Muscle layer of duodenum (tissue), 2 donors: ENCODE results near the gene ZSCAN5A.
"Not testable (repeated sequence)": the region's sequence is repeated elsewhere in the genome, so short reads cannot be mapped to it uniquely, and the experiment has no call there.

Source experiments
- H3K27ac ChIP-seq: one replicate; pipeline ENCODE4 v1.7.0; 2013; ENCODE audit warnings: mild to moderate bottlenecking, low read length
- H3K27me3 ChIP-seq: one replicate; pipeline ENCODE4 v1.7.0; 2013; ENCODE audit warnings: low read depth, mild to moderate bottlenecking, control low read depth, low read length
- H3K36me3 ChIP-seq, 2 donors: one replicate each; pipeline ENCODE4 v1.7.0; 2013; ENCODE audit warnings: low read length in 2 of 2, control low read depth in 1 of 2, mild to moderate bottlenecking in 1 of 2; ENCODE audit not compliant: insufficient read depth in 2 of 2, control insufficient read depth in 1 of 2
- H3K4me1 ChIP-seq, 2 donors: one replicate each; pipeline ENCODE4 v1.7.0; 2013; ENCODE audit warnings: low read length in 2 of 2, mild to moderate bottlenecking in 2 of 2, control low read depth in 1 of 2, moderate library complexity in 1 of 2; ENCODE audit not compliant: insufficient read depth in 2 of 2, control insufficient read depth in 1 of 2
- H3K4me3 ChIP-seq, 2 donors: one replicate each; pipeline ENCODE4 v1.7.0; 2013; ENCODE audit warnings: low read length in 2 of 2, low read depth in 1 of 2, mild to moderate bottlenecking in 1 of 2
- H3K9me3 ChIP-seq, 2 donors: one replicate each; pipeline ENCODE4 v1.7.0; 2013; ENCODE audit warnings: low read length in 2 of 2, control low read depth in 1 of 2, mild to moderate bottlenecking in 1 of 2; ENCODE audit not compliant: control insufficient read depth in 1 of 2
- donor health status: healthy.

Gene ZSCAN5A

DNA sequence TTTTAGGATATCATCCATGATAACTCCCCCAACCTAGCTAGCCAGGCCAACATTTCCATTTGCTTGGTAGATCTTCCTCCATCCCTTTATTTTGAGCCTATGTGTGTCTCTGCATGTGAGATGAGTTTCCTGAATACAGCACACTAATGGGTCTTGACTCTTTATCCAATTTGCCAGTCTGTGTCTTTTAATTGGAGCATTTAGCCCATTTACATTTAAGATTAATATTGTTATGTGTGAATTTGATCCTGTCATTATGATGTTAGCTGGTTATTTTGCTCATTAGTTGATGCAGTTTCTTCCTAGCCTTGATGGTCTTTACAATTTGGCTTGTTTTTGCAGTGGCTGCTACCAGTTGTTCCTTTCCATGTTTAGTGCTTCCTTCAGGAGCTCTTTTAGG is 20.7 kb upstream of the ZSCAN5A start:
- H3K27ac ChIP-seq, H3K36me3 ChIP-seq, H3K9me3 ChIP-seq, H3K4me1 ChIP-seq, H3K27me3 ChIP-seq, H3K4me3 ChIP-seq: not testable (repeated sequence)

DNA sequence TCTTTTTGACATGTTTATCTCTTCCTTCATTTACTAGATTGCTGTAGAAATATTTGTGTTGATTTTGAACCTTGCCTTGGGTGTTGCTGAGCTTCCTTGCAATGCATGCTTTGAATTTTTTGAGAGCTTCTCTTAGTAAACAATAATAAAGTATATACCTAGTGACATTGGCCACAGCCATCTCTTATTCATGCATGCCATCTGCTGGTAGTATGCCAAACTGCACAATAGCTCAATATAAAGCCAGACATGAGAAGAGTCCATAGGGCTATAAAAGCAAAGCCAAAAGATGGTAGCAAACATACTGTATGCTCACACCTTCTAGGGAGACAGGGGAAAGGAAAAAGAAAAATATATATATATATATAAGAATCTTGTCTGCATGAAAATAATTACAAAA is 18.9 kb upstream of the ZSCAN5A start:
- Histone ChIP-seq H3K9me3 (peaks cover 0 to 9% of the 10 kb centered on the region in 2 donors), H3K4me1 (no peaks in the 10 kb centered on the region), H3K27me3 (no peaks in the 10 kb centered on the region), H3K27ac (no peak overlapping the region), H3K36me3 (no peaks in the 10 kb centered on the region), H3K4me3 (no peak overlapping the region)

DNA sequence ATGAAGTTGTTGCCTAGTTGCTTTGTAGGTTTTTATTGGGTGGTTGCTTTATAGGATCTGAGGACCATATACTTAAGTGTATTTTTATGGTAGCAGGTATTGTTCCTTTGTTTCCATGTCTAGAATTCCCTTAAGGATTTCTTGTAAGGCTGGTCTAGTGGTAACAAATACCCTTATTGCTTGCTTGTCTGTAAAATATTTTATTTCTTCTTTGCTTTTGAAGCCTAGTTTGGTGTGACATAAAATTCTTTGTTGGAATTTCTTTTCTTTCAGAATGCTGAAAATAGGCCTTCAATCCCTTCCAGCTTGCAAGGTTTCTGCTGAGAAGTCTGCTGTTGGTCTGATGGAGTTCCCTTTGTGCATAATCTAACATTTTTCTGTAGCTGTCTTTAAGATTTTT is 18.1 kb upstream of the ZSCAN5A start:
- no peak overlapping the region for H3K4me3 ChIP-seq
- H3K27ac ChIP-seq, result no peak overlapping the region
- H3K4me1 ChIP-seq, result no peaks in the 10 kb centered on the region
- H3K9me3 ChIP-seq, result peaks cover 0 to 9% of the 10 kb centered on the region in 2 donors
- H3K27me3 ChIP-seq, result no peaks in the 10 kb centered on the region
- H3K36me3 ChIP-seq, result no peaks in the 10 kb centered on the region

DNA sequence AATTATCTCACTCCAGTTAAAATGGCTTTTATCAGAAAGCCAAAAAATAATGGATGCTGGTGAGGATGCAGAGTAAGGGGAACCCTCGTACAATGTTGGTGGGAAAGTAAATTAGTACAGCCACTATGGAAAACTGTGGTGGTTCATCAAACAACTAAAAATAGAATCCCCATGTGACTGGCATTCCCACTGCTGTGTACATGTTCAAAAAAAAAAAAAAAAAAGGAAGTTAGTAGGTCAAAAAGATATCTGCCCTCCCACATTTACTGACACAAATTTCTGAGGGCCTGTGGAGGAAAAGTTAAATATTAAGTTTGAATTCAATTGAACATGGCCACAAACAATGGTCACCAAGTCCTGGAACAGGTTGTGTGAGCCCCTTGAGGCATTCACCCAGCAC is 9.8 kb upstream of the ZSCAN5A start:
- no peaks in the 10 kb centered on the region for H3K9me3 ChIP-seq
- no peaks in the 10 kb centered on the region for H3K36me3 ChIP-seq
- no peak overlapping the region for H3K27ac ChIP-seq
- no peaks in the 10 kb centered on the region for H3K27me3 ChIP-seq
- no peaks in the 10 kb centered on the region for H3K4me1 ChIP-seq
- no peak overlapping the region for H3K4me3 ChIP-seq

DNA sequence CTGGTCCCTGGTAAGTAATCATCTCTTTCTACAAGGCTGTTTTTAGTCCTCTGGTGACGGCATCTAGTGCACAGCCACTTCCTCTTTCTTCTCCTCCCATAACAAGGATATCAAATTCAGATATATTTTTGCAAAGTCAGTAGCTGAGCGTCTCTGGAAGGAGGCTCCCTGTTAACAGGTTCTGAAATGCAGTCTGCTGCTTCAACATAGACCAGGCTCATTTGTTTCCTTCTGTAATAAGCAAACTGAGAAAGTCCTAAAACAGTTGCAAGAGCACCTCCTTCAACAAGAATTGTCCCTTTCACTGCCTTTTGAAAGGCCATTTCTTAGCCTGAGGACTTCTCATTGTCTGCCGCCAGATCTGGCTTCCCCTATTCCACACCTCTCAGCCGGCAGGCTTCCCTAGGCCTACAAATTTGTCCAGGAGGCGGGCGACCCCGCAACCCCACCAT is 7.4 kb upstream of the ZSCAN5A start:
- H3K36me3 ChIP-seq, result no peaks in the 10 kb centered on the region
- H3K27me3 ChIP-seq, result no peaks in the 10 kb centered on the region
- peak overlapping the region; percentile 39 for H3K27ac ChIP-seq
- H3K4me3 ChIP-seq, result no peak overlapping the region
- H3K4me1 ChIP-seq, result no peaks in the 10 kb centered on the region
- H3K9me3 ChIP-seq, result no peaks in the 10 kb centered on the region

DNA sequence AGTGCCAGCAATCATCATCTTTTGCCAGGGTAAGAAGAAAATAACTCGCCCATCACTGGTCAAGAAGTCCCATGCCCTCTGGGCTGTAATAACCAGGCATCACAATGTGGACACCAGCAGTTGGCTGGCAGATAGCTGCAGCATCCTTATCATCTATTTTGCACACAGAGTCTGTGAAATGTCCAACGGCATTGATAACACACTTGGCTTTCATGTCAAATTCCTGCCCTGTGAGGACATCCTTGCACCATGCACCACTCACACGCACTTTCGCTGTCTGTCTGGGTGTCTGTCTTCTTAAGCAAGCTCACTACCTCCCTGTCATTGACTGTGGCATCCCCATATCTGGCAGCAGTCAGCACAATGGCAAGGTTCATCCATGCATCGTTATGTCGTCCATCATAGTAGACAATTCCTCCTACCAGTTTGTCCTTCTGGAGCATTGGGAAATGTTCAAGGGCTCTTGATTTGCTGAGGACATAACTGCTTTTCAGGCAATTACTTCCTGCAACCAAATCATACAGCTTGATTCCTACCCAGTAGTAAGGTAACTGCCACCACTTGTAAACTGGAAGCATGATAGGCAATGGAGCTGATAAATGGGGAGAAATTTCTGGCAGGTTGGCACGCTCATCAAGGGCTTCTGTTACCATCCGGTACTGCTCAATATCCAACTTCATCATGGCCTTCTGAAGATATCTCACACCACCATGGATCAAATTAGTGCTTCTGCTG is 6.8 kb upstream of the ZSCAN5A start:
- Histone ChIP-seq H3K4me1 (no peaks in the 10 kb centered on the region), H3K4me3 (no peak overlapping the region), H3K27me3 (no peaks in the 10 kb centered on the region), H3K36me3 (no peaks in the 10 kb centered on the region), H3K27ac (no peak overlapping the region), H3K9me3 (no peaks in the 10 kb centered on the region)

DNA sequence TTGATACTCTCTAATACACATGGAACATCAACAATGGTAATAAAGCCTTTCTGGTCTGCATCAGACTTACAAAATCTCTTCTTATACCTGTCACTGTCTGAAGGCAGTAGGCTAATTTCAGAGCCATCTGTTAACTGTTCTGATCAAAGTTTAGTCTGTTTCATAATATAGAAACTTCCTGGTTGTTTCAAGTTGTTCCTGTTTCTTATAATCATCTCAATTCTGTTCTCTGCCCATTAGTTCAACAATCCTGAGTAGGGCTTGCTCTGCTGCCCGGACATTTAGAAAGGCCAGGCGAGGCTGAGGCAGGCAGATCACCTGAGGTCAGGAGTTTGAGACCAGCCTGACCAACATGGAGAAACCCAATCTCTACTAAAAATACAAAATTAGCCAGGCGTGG is 5.4 kb upstream of the ZSCAN5A start:
- no peak overlapping the region for H3K27ac ChIP-seq
- H3K36me3 ChIP-seq, result no peaks in the 10 kb centered on the region

DNA sequence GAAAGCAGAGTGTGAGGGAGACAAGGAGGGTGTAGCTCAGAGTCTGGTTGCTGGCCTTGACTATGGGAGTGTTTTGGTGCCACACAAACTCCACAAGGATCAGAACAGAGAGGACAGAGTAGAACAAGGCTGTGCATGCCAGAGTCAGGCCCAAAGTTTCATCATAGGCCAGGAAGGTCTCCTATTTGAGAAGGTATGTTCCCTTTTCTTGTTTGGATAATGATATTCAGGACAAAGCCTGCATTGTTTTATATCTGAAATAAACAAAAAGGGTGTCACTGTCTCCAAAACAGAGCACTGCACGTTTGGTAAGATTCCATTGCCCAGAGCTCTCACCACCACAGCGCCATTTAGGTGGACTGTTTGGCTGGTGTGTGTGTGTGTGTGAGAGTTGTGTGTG is 3.1 kb upstream of the ZSCAN5A start:
- H3K27me3 ChIP-seq, result no peaks in the 10 kb centered on the region
- no peak overlapping the region for H3K27ac ChIP-seq
- no peaks in the 10 kb centered on the region for H3K9me3 ChIP-seq
- peaks cover 6 to 16% of the 10 kb centered on the region in 2 donors for H3K4me1 ChIP-seq
- no peak overlapping the region for H3K4me3 ChIP-seq
- peaks cover 0 to 5% of the 10 kb centered on the region in 2 donors for H3K36me3 ChIP-seq

More for the DNA sequence above, 5.4 kb upstream of the ZSCAN5A start:
- Histone ChIP-seq H3K27me3 (no peaks in the 10 kb centered on the region), H3K4me3 (no peak overlapping the region), H3K9me3 (no peaks in the 10 kb centered on the region), H3K4me1 (peaks cover 0 to 5% of the 10 kb centered on the region in 2 donors)

DNA sequence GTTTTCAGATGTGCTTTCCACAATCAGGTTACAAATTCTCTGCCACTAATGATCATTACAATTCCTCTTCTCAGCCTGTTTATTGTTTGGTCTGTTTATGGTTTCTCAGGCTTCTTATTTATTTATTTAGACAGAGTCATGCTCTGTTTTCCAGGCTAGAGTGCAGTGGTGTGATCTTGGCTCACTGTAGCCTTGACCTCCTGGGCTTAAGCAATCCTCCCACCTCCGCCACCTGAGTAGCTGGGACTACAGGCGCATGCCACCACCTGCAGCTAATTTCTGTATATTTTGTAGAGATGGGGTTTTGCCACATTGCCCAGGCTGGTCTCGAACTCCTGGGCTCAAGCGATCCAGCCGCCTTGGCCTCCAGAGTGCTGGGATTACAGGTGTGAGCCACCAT is 2.1 kb upstream of the ZSCAN5A start:
- Histone ChIP-seq H3K36me3 (peaks cover 0 to 5% of the 10 kb centered on the region in 2 donors), H3K27me3 (no peaks in the 10 kb centered on the region), H3K9me3 (no peaks in the 10 kb centered on the region), H3K4me1 (peaks cover 6 to 17% of the 10 kb centered on the region in 2 donors), H3K27ac (no peak overlapping the region), H3K4me3 (no peak overlapping the region)

DNA sequence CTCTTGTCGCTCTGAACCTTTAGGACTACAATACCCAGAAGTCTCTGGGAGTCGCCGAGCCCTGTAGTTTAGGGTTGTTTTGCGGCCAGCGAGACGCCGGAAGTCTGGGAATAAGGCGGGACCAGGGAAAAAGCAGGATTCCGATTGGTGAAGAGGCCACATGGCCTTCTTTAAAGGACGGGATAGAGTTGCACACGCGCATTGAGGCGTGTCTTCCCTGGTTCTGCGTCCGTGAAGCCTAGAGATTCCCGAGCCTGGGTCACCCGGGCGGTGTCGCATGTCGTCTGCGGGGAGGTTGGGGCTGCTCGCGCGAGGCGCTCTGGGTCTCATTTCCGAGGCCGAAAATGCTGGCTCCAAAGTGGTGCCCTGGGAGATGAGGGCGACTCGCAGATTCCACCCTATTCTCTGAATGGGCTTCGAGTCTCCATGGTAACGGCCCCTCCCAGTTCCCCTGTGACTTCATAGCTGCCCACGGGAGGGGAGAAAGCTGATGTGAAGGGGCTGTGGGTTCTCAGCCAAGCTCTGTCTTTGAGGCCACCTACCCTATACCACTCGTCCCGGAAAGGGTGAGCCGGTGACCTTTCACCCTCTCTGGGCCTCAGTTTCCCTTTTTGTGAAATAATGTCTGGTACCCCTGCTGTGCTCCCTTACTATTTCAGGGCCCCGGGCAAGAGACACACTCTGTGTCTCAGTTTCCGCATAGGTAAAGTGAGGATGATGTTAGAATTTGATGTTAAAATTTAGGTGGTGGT is 614 bp upstream of the ZSCAN5A start:
- Histone ChIP-seq H3K36me3 (peaks cover 0 to 5% of the 10 kb centered on the region in 2 donors), H3K27me3 (no peaks in the 10 kb centered on the region), H3K4me1 (peaks cover 6 to 17% of the 10 kb centered on the region in 2 donors), H3K9me3 (no peaks in the 10 kb centered on the region), H3K27ac (peak overlapping the region; percentile 92), H3K4me3 (peak overlapping the region; percentile 64 to 77)

DNA sequence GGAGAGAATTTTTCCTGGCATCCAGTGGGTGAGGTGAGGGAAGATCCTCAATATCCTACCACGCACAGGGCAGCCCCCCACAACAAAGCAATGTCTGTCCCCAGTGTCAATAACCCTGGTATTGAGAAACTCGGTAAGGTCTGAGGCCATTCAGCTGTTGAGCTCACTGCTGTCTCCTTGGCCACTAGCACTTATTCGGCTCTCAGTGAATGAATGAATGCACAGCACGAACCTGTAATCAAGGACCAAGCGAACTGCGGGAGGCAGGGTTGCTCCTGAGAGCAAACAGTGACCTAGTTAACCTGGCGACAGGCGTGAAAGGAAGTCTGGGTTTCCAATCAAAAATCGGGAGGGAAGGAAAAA is 640 bp downstream of the ZSCAN5A start:
- H3K36me3 ChIP-seq, result peaks cover 0 to 5% of the 10 kb centered on the region in 2 donors
- peaks cover 6 to 17% of the 10 kb centered on the region in 2 donors for H3K4me1 ChIP-seq
- H3K27me3 ChIP-seq, result no peaks in the 10 kb centered on the region
- peak overlapping the region; percentile 64 to 77 for H3K4me3 ChIP-seq
- H3K27ac ChIP-seq, result peak overlapping the region; percentile 92
- H3K9me3 ChIP-seq, result no peaks in the 10 kb centered on the region
